HepG2 (cell line): ENCODE measurements around the gene ASXL1. TPM values are rescaled to one million over a fixed set of nuclear protein-coding genes. Genes with fewer than 3 reads are reported as not detected.

Experiments
- ADNP ChIP-seq: sonication (generic); formaldehyde crosslinking; IDR thresholded peaks from 2 replicates; pipeline ENCODE4 v1.4.0; 2020; ENCODE audit warnings: missing genetic modification reagents
- BRD4 ChIP-seq: sonication (generic); formaldehyde crosslinking; IDR thresholded peaks from 2 replicates; pipeline ENCODE4 v1.4.0; 2020; ENCODE audit warnings: missing genetic modification reagents
- DMAP1 ChIP-seq: IDR thresholded peaks from 2 replicates; pipeline ENCODE4 v1.6.1; 2016
- GLI4 ChIP-seq: sonication (generic); formaldehyde crosslinking; IDR thresholded peaks from 2 replicates; pipeline ENCODE4 v1.5.1; 2020; ENCODE audit warnings: missing genetic modification reagents, mild to moderate bottlenecking, moderate library complexity, borderline replicate concordance
- KLF6 ChIP-seq: IDR thresholded peaks from 2 replicates; pipeline ENCODE4 v1.8.0; 2016; ENCODE audit warnings: missing biosample characterization, missing genetic modification reagents
- KMT2A ChIP-seq: sonication (generic); formaldehyde crosslinking; IDR thresholded peaks from 2 replicates; pipeline ENCODE4 v1.4.0; 2020; ENCODE audit warnings: missing genetic modification reagents
- LCORL ChIP-seq, 2 experiments: fragments of 450-650 bp in 1 of 2; sonication (generic) in 1 of 2; formaldehyde crosslinking in 1 of 2; IDR thresholded peaks; 2 replicates each; pipeline versions ENCODE4 v1.5.0 to v1.6.1; 2017 to 2020; ENCODE audit warnings: antibody characterized with exemption in 1 of 2, missing genetic modification reagents in 1 of 2
- MAFG ChIP-seq: sonication (generic); formaldehyde crosslinking; IDR thresholded peaks from 2 replicates; pipeline ENCODE4 v1.5.1; 2020; ENCODE audit warnings: mild to moderate bottlenecking, missing genetic modification reagents
- MIXL1 ChIP-seq: IDR thresholded peaks from 2 replicates; pipeline ENCODE4 v1.6.1; 2016
- POLR2AphosphoS2 ChIP-seq: IDR thresholded peaks from 2 replicates; pipeline ENCODE4 v1.6.1; 2011; ENCODE audit warnings: low read depth, low read length, improper control_type of control experiment
- PRPF4 ChIP-seq: fragments of 200-400 bp; formaldehyde crosslinking; IDR thresholded peaks from 2 replicates; pipeline ENCODE4 v1.6.1; 2016; ENCODE audit warnings: low read length, low read depth; ENCODE audit not compliant: poor library complexity, severe bottlenecking
- SP4 ChIP-seq: sonication (generic); formaldehyde crosslinking; IDR thresholded peaks from 2 replicates; pipeline ENCODE4 v1.8.1; 2023; ENCODE audit warnings: mild to moderate bottlenecking, missing genetic modification reagents
- ZNF3 ChIP-seq: IDR thresholded peaks from 2 replicates; pipeline ENCODE4 v1.7.0; 2017; ENCODE audit warnings: inconsistent platforms
- ZNF547 ChIP-seq: sonication (generic); formaldehyde crosslinking; IDR thresholded peaks from 2 replicates; pipeline ENCODE4 v1.5.1; 2020; ENCODE audit warnings: mild to moderate bottlenecking, missing genetic modification reagents
- ZNF569 ChIP-seq: sonication (generic); formaldehyde crosslinking; IDR thresholded peaks from 2 replicates; pipeline ENCODE4 v1.5.0; 2020; ENCODE audit warnings: mild to moderate bottlenecking, missing genetic modification reagents, moderate library complexity, borderline replicate concordance
- ZNF7 ChIP-seq: IDR thresholded peaks from 2 replicates; pipeline ENCODE4 v1.6.1; 2016; ENCODE audit warnings: missing biosample characterization, missing genetic modification reagents
- ZNF768 ChIP-seq: sonication (generic); formaldehyde crosslinking; IDR thresholded peaks from 2 replicates; pipeline ENCODE4 v1.4.0; 2020; ENCODE audit warnings: missing genetic modification reagents
- polyA plus RNA-seq, 8 experiments: library from polyadenylated mRNA; depleted of rRNA in 3 of 8; stranded (reverse) in 7 of 8; unstranded in 1 of 8; fragments of >200 nt; fragmentation: Illumina TruSeq in 4 of 8; extraction: Trizol in 4 of 8; gene quantifications; 2 replicates each; pipeline versions ENCODE4 v1.2.1 to v1.2.3, GENCODE V29; 2011 to 2016; ENCODE audit warnings: low read depth in 4 of 8, missing spikeins in 1 of 8, mixed read lengths in 1 of 8; ENCODE audit not compliant: insufficient read depth in 1 of 8
- total RNA-seq, 5 experiments: library from RNA; depleted of rRNA; stranded (reverse); fragments of >200 nt; fragmentation: Illumina TruSeq; extraction: Trizol; gene quantifications; 2 replicates each; pipeline ENCODE4 v1.2.3, GENCODE V29; 2016; ENCODE audit warnings: low read depth in 1 of 5
- TF ChIP-seq, protein P1 (sequence below): sonication (generic); formaldehyde crosslinking; IDR thresholded peaks from 2 replicates; pipeline ENCODE4 v1.4.0; 2020; ENCODE audit warnings: missing genetic modification reagents, borderline replicate concordance
- TF ChIP-seq, protein P2 (sequence below): sonication (generic); formaldehyde crosslinking; IDR thresholded peaks from 2 replicates; pipeline ENCODE4 v1.8.0; 2023; ENCODE audit warnings: mild to moderate bottlenecking, missing genetic modification reagents
- TF ChIP-seq, protein P3 (sequence below): sonication (generic); formaldehyde crosslinking; IDR thresholded peaks from 2 replicates; pipeline ENCODE4 v1.4.0; 2020; ENCODE audit warnings: missing genetic modification reagents
- TF ChIP-seq, protein P4 (sequence below): sonication (generic); formaldehyde crosslinking; IDR thresholded peaks from 2 replicates; pipeline ENCODE4 v1.4.0; 2020; ENCODE audit warnings: missing genetic modification reagents

Gene ASXL1
- total and polyA plus RNA-seq, 2 of the 13 experiments (the other 11 are each of a cell fraction or from before 2014, with no cell fraction given) = 62.1 to 74.8 TPM

DNA sequence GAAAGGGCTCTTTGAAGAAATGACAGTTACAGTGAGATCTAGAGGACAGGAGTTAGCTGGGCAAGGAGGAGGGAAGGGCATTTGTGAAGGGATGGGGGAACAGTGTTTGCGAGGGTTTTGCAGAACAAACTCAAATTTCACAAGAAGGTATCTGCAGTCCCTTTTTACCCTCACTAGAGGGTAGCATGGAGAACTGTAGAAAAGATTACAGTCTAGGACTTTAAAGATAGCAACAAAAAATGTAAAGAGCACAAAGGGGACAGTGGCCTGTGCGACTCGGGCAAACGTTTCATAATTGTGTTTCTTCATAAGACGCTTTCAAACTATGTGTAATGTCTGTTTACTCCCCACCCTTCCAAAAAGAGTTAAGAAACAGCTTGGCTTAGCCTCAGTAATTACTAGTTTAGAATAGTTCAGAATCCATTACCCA is 21.2 kb upstream of the ASXL1 start (continued):
- TF ChIP-seq, protein P1, sequence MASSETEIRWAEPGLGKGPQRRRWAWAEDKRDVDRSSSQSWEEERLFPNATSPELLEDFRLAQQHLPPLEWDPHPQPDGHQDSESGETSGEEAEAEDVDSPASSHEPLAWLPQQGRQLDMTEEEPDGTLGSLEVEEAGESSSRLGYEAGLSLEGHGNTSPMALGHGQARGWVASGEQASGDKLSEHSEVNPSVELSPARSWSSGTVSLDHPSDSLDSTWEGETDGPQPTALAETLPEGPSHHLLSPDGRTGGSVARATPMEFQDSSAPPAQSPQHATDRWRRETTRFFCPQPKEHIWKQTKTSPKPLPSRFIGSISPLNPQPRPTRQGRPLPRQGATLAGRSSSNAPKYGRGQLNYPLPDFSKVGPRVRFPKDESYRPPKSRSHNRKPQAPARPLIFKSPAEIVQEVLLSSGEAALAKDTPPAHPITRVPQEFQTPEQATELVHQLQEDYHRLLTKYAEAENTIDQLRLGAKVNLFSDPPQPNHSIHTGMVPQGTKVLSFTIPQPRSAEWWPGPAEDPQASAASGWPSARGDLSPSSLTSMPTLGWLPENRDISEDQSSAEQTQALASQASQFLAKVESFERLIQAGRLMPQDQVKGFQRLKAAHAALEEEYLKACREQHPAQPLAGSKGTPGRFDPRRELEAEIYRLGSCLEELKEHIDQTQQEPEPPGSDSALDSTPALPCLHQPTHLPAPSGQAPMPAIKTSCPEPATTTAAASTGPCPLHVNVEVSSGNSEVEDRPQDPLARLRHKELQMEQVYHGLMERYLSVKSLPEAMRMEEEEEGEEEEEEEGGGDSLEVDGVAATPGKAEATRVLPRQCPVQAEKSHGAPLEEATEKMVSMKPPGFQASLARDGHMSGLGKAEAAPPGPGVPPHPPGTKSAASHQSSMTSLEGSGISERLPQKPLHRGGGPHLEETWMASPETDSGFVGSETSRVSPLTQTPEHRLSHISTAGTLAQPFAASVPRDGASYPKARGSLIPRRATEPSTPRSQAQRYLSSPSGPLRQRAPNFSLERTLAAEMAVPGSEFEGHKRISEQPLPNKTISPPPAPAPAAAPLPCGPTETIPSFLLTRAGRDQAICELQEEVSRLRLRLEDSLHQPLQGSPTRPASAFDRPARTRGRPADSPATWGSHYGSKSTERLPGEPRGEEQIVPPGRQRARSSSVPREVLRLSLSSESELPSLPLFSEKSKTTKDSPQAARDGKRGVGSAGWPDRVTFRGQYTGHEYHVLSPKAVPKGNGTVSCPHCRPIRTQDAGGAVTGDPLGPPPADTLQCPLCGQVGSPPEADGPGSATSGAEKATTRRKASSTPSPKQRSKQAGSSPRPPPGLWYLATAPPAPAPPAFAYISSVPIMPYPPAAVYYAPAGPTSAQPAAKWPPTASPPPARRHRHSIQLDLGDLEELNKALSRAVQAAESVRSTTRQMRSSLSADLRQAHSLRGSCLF (CRISPR knock-in tag) = no peak
- TF ChIP-seq ZNF768 (CRISPR knock-in tag) = no peak
- TF ChIP-seq ZNF7 (CRISPR knock-in tag) = no peak
- TF ChIP-seq, protein P2, sequence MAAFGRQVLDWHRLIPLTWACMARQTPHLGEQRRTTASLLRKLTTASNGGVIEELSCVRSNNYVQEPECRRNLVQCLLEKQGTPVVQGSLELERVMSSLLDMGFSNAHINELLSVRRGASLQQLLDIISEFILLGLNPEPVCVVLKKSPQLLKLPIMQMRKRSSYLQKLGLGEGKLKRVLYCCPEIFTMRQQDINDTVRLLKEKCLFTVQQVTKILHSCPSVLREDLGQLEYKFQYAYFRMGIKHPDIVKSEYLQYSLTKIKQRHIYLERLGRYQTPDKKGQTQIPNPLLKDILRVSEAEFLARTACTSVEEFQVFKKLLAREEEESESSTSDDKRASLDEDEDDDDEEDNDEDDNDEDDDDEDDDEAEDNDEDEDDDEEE (CRISPR knock-in tag) = no peak
- TF ChIP-seq SP4 (CRISPR knock-in tag) = no peak
- TF ChIP-seq, protein P3, sequence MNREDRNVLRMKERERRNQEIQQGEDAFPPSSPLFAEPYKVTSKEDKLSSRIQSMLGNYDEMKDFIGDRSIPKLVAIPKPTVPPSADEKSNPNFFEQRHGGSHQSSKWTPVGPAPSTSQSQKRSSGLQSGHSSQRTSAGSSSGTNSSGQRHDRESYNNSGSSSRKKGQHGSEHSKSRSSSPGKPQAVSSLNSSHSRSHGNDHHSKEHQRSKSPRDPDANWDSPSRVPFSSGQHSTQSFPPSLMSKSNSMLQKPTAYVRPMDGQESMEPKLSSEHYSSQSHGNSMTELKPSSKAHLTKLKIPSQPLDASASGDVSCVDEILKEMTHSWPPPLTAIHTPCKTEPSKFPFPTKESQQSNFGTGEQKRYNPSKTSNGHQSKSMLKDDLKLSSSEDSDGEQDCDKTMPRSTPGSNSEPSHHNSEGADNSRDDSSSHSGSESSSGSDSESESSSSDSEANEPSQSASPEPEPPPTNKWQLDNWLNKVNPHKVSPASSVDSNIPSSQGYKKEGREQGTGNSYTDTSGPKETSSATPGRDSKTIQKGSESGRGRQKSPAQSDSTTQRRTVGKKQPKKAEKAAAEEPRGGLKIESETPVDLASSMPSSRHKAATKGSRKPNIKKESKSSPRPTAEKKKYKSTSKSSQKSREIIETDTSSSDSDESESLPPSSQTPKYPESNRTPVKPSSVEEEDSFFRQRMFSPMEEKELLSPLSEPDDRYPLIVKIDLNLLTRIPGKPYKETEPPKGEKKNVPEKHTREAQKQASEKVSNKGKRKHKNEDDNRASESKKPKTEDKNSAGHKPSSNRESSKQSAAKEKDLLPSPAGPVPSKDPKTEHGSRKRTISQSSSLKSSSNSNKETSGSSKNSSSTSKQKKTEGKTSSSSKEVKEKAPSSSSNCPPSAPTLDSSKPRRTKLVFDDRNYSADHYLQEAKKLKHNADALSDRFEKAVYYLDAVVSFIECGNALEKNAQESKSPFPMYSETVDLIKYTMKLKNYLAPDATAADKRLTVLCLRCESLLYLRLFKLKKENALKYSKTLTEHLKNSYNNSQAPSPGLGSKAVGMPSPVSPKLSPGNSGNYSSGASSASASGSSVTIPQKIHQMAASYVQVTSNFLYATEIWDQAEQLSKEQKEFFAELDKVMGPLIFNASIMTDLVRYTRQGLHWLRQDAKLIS (CRISPR knock-in tag) = no peak; the same call in 1 of the 2 replicates
- no peak for TF ChIP-seq ZNF569 (CRISPR knock-in tag)
- TF ChIP-seq GLI4 (CRISPR knock-in tag) = no peak
- TF ChIP-seq, protein P4, sequence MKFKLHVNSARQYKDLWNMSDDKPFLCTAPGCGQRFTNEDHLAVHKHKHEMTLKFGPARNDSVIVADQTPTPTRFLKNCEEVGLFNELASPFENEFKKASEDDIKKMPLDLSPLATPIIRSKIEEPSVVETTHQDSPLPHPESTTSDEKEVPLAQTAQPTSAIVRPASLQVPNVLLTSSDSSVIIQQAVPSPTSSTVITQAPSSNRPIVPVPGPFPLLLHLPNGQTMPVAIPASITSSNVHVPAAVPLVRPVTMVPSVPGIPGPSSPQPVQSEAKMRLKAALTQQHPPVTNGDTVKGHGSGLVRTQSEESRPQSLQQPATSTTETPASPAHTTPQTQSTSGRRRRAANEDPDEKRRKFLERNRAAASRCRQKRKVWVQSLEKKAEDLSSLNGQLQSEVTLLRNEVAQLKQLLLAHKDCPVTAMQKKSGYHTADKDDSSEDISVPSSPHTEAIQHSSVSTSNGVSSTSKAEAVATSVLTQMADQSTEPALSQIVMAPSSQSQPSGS (CRISPR knock-in tag) = peak; percentile 35; the same call in 1 of the 2 replicates
- 0 out of 2 replicates have a peak, but pooled peaks have one; percentile 28 for TF ChIP-seq DMAP1 (CRISPR knock-in tag)
- TF ChIP-seq BRD4 (CRISPR knock-in tag) = no peak
- TF ChIP-seq MAFG (CRISPR knock-in tag) = no peak
- no peak for TF ChIP-seq LCORL (IDR thresholded peaks at IDR 0.05)
- TF ChIP-seq LCORL (CRISPR knock-in tag; IDR thresholded peaks at IDR 0.05) = peak; percentile 66; the same call in 1 of the 2 replicates
- TF ChIP-seq POLR2AphosphoS2 = no peak
- no peak for TF ChIP-seq KLF6
- no peak for TF ChIP-seq KMT2A
- TF ChIP-seq ADNP = no peak
- TF ChIP-seq MIXL1 (CRISPR knock-in tag) = peak; percentile 82
- TF ChIP-seq PRPF4 = no peak
- 0 out of 2 replicates have a peak, but pooled peaks have one; percentile 22 for TF ChIP-seq ZNF547 (CRISPR knock-in tag)
- 0 out of 2 replicates have a peak, but pooled peaks have one; percentile 47 for TF ChIP-seq ZNF3 (CRISPR knock-in tag)
